ENCODE data around the gene FSTL5. TPM values are rescaled to one million over a fixed set of nuclear protein-coding genes. Genes with fewer than 3 reads are reported as not detected.

Gene FSTL5
- total RNA-seq, 2 experiments from 2014 or later: not detected

DNA sequence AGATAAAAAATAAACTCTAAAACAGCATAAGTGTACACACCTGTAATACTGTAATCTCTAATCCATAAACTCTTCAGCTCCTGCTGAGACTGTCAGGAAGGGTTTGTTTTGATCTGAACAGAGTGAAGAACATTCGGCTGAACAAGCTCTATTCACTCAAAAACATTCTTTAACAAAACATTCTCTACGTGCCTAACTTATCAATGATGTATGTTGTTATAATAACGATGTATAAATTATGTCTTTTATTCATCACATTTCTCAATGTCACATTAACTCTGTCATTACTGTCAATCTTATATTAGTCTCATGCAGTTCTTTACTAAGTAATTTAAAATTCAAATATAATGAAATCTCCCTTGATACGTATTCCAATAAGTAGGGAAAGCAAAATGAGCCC, 280.6 kb downstream of the FSTL5 start:
- CTCF ChIA-PET: no interaction called here
- POLR2A ChIA-PET: no interaction called here

DNA sequence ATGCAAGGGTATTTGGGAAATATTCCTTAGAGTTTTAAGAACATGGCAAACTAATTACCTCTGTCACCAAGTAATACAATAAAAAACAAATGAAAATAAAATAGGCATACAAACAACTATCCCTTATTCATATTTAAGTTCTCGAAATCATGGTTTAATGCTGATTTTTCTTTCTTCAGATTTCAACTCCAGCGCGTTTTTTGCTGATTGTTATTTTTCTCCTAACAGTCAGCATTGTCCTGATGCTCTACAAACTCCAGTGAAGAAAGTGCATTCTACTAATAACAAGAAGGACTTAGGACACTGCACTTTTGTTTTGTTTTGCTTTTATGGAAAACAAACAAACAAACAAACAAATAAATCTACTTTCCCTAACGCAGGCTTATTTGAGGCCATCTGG, 282.4 kb downstream of the FSTL5 start:
- CTCF ChIA-PET: no interaction called here

DNA sequence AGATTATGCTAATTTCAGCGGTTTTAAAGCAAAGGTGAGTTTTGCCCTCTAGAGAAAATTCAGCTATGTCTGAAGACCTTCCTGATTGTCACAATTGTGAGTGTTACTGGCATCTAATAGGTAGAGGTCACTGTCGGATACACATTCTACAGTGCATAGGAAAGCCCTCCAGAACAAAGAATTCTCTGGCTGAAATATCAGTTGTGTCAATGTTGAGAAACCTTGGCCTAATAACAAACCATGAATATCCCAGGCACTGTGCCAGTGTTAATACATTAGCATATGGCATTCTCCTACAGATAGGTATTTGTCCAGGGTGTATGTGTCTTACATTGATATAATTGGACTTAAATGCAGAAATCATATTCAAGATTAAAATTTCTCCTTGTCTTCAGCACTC, 294.3 kb downstream of the FSTL5 start:
- ChIA-PET CTCF (no interaction called here), POLR2A (no interaction called here)

More for the DNA sequence above, 282.4 kb downstream of the FSTL5 start:
- POLR2A ChIA-PET: no interaction called here

DNA sequence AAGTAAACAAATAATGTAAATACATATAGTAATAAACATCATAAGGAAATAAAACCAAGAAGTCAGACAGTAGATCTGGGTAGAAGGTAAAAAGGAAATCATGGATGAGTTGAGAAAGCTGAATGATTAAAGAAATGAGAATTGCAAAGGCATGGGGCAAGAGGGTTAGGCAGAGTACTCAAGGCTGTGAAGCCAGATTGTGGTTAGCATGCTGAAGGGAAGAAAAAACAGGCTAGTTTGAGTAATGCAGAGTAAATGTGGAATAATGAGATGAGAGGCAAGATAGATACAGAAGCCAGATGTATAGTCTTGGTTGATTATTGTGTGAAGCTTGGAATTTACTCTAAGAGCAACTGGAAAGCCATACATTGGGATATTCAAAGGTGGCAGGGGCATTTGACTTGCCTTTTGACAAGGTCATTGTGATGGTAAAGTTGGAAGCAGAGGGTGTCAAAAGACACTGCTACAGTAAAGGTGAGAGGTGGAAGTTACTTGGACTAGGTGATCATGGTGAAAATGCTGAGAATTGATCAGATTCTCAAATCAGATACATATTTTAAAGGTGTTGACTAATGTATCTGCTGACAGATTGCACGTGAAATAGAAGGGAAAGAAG, 307.0 kb downstream of the FSTL5 start:
- ChIA-PET POLR2A (no interaction called here), CTCF (no interaction called here)

DNA sequence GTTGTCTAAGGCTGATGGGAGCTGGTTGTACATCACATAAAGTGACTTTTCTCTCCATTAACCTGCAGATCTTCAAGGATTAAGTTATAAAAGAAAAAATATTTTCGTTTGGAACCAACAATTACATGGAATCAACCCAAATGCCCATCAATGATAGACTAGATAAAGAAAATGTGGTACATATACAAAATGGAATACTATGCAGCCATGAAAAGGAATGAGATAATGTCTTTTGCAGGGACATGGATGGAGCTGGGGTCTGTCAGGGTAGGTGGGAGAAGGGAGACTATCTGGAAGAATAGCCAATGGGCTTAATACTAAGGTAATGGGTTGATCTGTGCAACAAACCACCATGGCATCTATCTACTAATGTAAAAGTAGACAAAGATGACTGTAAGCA, 313.2 kb downstream of the FSTL5 start:
- POLR2A ChIA-PET: no interaction called here
- CTCF ChIA-PET: no interaction called here

DNA sequence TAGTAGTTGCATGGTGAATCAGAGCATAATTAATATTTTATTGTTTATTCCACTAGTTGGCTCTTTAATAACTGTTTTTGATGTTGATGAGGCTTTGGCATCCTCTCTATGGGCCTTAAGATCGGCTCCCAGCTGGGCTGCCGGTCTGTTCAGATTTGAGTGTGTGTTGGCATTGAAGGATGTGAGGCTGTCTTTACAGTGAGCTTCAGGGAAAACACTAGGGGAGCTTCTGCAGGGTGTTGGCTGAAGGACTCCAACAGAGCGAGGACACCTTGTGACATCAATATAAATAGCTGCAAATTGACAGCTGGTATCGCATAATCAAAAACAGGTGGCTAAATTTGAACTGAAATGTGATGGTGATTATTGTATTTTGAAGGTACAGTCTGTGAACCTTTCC, 322.0 kb downstream of the FSTL5 start:
- CTCF ChIA-PET: no interaction called here
- POLR2A ChIA-PET: no interaction called here

DNA sequence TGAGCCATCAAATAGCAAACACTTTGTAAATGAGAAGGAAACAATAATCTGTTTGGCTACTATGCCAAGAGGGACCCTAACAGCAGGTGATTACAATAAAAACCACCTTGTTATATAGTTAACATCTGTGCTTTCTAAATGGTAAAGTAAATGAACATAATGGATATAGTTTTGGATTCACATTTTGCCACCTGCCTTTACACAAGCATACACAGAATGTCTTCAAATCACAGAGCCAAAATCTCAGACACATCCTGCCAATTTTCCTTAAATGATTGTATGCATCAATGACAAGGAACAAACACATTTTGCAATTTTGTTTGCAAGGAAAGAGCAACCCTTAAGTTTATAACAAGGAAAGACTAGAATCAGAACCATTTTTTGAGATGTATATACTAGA, 334.2 kb downstream of the FSTL5 start:
- ChIA-PET POLR2A (no interaction called here), CTCF (no interaction called here)

DNA sequence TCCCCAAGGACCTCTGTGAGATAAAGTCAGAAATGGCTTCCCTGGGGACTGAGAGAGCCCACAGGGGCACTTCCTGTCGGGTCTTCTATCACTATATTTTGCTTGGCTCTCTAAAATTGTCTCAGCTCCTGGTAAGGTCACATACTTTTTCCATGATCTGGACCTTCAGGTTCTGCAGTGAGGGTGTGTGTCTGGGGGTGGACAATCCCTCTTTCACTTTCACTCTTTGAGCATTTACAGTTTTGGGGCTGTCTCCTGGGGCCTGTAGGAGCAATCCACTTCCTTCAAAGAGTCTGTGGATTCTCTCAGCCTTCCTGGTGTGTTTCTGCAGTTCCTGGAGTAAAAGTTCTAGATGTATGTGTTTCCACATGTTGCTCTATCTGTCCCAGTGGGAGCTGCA, 335.7 kb downstream of the FSTL5 start:
- ChIA-PET POLR2A (no interaction called here), CTCF (no interaction called here)

DNA sequence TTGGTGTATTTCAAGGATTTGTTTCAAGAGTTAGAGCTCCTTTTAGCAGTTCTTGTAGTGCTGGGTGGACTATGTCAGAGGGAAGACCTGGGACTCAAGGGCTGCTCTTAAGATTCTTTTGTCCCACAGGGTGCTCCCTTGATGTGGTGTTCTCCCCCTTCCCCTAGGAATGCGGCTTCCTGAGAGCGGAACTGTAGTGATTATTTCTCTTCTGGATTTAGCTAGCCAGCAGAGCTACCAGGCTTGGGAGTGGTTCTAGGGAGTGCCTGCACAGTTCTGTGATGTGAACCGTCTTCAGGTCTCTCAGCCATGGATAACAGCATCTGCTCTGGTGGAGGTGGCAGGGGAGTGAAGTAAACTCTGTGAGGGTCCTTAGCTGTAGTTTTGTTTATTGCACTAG, 336.8 kb downstream of the FSTL5 start:
- POLR2A ChIA-PET: no interaction called here
- CTCF ChIA-PET: no interaction called here

DNA sequence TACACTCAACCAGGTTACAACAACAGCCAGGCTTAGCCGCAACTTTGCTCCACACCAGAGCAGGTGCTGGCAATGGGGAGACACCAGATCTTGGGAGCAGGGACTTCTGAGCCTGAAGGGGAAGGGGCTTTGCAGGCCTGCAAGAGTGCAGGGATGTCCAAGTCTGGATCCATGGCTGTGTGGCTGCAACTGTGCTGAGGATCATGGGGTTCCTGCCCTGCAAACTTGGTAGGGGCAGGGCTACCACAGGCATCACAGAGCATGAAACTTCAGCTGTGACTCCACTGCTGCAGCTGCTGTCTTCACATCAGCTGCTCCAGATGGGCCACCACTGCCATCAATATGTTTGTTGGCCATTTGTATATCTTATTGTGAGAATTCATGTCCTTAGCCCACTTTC, 340.4 kb downstream of the FSTL5 start:
- POLR2A ChIA-PET: no interaction called here
- CTCF ChIA-PET: no interaction called here

DNA sequence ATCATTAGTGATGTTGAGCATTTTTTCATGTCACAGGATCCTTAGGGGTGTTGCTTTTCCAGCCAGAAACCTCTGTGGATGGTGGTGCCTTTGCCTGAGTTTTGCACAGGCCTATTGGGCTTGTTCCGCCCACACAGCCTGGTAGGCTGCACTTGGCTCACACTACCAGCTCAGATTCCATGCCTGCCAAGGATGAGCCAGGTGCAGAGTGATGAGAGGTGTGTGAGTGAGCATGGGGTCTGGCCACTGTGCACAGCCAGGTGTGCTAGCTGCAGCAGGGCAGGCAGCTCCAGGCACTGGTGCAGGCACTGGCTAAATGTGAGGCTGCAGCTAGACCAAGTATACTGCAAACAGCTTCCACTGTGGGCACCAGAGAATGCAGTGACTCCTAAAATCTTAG, 341.6 kb downstream of the FSTL5 start:
- POLR2A ChIA-PET: no interaction called here
- CTCF ChIA-PET: no interaction called here

DNA sequence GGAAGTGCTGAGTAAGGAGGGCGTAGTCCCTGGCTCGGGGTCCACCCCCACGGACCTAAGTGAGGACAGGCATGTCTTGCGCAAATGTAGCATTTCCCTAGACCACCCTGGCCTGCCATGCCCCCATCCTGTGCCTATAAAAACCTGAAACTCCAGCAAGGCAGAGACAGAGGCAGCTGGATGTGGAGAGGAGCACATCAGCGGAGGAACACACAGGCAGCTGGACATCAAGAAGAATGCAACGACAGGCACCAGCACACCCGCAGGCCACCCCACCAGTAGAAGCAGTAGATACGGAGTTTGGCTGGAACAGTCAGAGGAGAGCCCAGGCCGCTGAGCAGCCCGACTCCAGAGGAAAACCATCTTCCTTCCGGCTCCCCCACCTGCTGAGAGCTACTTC, 345.9 kb downstream of the FSTL5 start:
- POLR2A ChIA-PET: no interaction called here
- CTCF ChIA-PET: no interaction called here

DNA sequence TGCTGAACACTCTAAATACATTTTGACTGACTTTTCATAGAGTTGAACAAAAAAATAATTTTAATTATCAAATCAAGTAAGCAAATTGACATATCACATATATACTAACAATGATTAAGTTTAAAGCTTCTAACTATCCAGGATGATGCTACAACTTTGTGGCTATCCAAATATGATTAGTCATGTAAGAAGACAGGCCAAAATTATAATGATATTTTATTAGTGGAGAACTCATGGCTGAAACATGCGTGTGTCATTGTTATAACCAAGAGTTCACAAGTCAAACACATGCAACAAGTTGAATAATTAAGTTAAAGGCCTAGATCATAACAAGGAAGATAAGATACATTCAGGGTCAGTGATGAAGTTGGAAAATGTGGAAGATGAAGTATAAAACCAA, 346.8 kb downstream of the FSTL5 start:
- ChIA-PET CTCF (no interaction called here), POLR2A (no interaction called here)

DNA sequence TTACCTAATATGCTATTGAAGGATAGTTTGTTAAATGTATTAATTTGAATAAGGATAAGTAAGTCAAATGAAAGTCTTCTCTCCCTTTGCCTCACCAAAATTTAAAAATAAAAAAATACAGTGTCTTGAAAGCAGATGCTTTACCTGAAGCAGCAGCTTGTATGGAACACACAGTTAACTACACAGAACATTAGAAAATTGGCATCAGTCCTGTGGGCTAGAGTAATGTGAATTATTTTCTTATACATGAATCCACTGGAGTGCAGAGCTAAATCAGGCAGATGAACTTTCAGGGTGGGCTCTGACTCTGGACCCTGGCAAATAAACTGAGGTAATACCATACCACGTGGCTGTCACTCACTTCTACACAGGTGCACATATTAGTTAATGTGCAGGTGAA, 348.0 kb downstream of the FSTL5 start:
- POLR2A ChIA-PET: no interaction called here

DNA sequence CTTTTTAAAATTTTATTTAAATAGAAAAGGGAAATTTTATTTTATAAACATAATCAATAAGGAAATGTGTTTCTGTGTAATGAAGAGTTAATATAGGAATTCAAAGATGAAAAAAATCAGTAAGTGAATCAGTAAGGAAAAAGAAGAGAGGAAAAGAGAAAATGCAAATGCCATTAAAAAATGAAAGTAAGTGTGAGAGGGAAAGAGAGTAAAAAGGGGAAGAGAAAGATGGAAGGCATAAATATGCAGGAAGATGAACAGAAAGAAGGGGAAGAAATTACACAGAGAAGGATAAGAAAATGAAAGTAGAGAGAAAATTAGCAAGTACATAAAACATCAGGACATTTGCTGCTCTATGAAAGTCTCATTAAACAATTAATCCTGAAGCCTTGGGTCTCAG, 349.9 kb downstream of the FSTL5 start:
- POLR2A ChIA-PET: no interaction called here
- CTCF ChIA-PET: no interaction called here

More for the DNA sequence above, 348.0 kb downstream of the FSTL5 start:
- CTCF ChIA-PET: no interaction called here

DNA sequence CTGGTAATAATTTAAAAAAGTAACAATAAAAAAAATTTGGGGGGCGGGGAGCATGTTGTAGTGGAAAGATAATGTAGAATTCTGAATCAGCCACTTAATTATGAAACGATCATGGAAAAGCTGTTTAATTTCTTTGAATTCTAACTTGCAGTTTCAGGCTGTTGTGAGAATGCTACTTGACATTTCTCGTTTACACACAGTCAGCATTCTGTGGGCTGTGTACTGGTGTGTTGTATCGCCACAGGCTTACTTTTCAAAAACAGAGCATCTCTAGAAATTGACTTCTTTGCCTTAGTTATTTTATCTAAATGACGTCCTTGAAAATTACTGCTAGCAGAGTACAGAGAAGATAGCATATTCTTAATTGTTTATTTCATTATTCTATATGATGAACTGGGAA, 350.4 kb downstream of the FSTL5 start:
- POLR2A ChIA-PET: no interaction called here

DNA sequence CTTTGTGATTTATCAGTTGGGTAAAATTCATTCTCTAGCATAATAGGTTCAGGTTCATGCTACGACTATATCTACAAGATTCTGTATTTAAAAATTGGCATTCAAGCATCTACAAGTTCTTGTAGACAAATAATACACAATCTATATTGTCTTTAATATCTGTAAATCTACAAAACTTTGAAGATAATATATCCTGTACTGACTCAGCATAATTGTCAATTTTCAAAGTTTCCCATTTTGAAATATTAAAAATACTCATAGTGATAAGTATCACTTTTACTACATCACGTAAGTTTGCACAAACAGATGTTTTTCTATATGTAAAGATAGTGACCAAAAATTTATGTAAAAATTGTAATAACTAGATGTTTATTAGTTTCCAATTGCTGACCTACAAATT, 360.6 kb downstream of the FSTL5 start:
- CTCF ChIA-PET: no interaction called here

More for the DNA sequence above, 350.4 kb downstream of the FSTL5 start:
- CTCF ChIA-PET: no interaction called here

DNA sequence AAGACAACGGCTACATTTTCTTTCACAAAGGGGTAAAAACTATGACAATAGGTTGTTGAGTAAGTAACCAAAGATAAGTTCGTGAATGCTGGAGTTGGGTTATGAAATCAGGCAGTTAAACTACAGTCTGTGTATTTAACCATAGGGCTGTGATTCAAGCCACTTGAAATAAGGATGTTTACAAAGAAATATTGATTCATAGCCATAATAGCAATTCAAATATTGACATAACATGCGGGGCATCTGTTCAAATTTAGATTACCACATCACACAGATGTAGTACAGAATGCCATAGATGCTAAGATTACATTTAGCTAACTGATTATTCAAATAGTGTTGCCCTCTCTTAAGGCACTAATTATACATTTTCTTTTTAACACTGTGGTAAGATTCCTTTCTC, 364.1 kb downstream of the FSTL5 start:
- POLR2A ChIA-PET: no interaction called here
- CTCF ChIA-PET: no interaction called here

More for the DNA sequence above, 360.6 kb downstream of the FSTL5 start:
- POLR2A ChIA-PET: no interaction called here

DNA sequence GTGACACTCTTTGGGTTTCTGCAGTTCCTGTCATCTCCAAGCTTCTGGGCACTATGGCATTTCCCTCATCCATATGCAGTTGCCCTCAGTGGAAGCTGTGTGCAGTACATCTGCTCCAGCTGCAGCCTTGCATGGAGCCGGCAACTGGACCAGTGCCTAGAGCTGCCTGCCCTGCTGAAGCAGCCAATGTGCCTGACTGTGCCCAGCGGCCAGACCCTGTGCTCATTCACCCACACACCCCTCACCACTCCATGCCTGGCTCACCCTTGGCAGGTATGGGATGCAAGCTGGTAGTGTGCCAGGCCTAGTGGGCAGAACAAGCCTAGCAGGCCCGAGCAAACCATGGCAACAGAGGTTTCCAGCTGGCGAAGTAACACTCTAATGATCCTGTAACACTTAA, 370.8 kb downstream of the FSTL5 start:
- ChIA-PET CTCF (no interaction called here), POLR2A (no interaction called here)

DNA sequence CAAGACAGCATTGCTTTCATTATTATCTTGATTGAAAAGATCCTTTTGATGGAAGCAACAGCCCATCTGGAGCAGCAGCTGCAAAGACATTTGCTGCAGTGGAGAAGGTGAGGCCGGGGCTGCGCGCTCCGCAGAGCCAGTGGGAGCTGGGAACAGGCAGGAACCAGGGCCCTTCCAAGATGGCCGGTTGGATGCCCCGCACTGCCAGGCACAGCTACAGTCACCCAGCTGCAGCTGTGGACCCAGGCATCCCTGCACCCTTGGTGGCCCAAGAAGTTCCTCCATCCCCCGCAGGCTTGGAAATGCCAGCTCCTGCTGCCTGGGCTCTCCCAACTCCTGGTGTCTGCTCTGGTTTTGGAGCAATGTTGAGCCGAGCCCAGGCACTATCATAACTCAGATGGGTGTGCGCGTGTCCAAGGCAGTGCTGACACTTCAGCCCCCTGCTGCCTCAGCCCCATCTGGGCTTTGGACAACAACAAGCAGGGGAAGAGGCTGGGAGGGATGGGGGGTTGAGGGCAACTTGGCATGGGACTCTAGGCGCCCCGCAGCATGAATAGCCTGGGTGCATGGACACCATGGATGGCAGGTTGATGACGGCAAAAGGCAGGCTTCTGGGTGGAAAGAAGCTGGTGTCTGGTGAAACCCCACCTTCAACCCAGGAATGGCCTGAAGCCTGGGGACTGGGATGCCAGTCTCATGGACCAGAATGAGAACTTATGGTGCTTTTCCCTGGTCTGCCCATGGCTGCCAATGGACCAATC, 371.8 kb downstream of the FSTL5 start:
- POLR2A ChIA-PET: no interaction called here
- CTCF ChIA-PET: no interaction called here

DNA sequence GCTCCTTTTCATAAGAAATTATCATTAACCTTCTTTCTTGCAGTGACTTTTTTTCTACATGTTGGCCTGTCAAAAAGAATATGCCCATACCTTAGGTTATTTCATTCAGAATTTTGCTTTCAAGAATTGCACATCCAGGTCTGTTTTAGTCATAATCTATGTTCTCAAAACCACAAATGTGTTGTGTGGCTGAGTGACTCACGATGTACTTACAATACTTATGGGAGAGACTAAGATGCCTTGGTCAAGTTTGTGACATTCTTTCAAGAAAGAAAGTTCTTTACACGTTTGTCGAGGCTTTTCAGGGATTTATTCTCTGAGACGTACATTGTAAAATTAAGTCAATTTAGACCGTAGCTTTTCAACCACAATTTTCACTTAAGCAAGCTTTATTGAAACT, 396.7 kb downstream of the FSTL5 start:
- POLR2A ChIA-PET: no interaction called here
- CTCF ChIA-PET: no interaction called here

DNA sequence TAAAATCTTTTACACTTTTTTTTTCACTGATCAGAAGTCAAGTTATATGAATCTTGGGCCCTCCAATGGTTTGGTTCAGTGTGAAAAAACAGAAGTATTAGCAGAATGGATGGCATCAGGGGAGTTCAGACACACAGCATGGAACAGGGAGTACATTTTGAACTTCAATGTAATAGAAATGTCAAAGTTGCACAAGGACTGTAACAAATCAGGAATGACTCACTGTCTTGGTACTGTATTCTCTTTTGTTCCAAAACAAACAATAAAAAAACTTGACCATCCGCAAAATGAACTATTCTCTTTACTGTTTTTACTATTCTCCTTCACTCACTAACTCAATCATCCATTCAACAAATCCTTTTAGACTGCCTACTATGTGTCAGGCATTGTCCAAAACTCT, 401.0 kb downstream of the FSTL5 start:
- CTCF ChIA-PET: no interaction called here
- POLR2A ChIA-PET: no interaction called here

Measured in activated CD8-positive, alpha-beta memory T cell treated with anti-CD3 and anti-CD28 coated beads for 36 hours (primary cell).